NCI-H526 treated with DMSO at 0.1 percent for 48 hours (cell line): ENCODE results near the gene ASIC1.
"Not testable (repeated sequence)": the region's sequence is repeated elsewhere in the genome, so short reads cannot be mapped to it uniquely, and the experiment has no call there.

Source experiments
- DNase-seq: peaks from one replicate; lab custom pipeline; 2025; lab: John Stamatoyannopoulos, UW

The ASIC1 gene

GRCh38 chr12:50061946-50062686, 4.7 kb downstream of the ASIC1 start:
- DNase-seq, result no peak

GRCh38 chr12:50062728-50063460, 5.5 kb downstream of the ASIC1 start:
- no peak for DNase-seq

- no peak for DNase-seq
Observed at GRCh38 chr12:50065726-50066310, 8.4 kb downstream of the ASIC1 start.

- DNase-seq, result no peak
Observed at GRCh38 chr12:50066402-50066801, 9.0 kb downstream of the ASIC1 start.

GRCh38 chr12:50069069-50069468, 11.7 kb downstream of the ASIC1 start:
- no peak for DNase-seq

- DNase-seq, result no peak
Observed at GRCh38 chr12:50069539-50069938, 12.1 kb downstream of the ASIC1 start.

- peak; percentile 13 for DNase-seq
Observed at GRCh38 chr12:50070314-50071060, 13.1 kb downstream of the ASIC1 start.

- DNase-seq, result no peak
Observed at GRCh38 chr12:50072198-50072907, 15.0 kb downstream of the ASIC1 start.

- no peak for DNase-seq
Observed at GRCh38 chr12:50073206-50073605, 15.8 kb downstream of the ASIC1 start.

GRCh38 chr12:50073712-50074111, 16.3 kb downstream of the ASIC1 start:
- no peak for DNase-seq

- peak; percentile 35 for DNase-seq
Observed at GRCh38 chr12:50074936-50075807, 17.8 kb downstream of the ASIC1 start.

- DNase-seq, result no peak
Observed at GRCh38 chr12:50075808-50076170, 18.4 kb downstream of the ASIC1 start.

GRCh38 chr12:50077099-50077498, 19.7 kb downstream of the ASIC1 start:
- DNase-seq, result no peak

GRCh38 chr12:50078281-50078680, 20.9 kb downstream of the ASIC1 start:
- no peak for DNase-seq

GRCh38 chr12:50079771-50080170, 22.4 kb downstream of the ASIC1 start:
- DNase-seq, result no peak

GRCh38 chr12:50081096-50081808, 23.9 kb downstream of the ASIC1 start:
- no peak for DNase-seq

GRCh38 chr12:50082644-50083043, 25.2 kb downstream of the ASIC1 start:
- no peak for DNase-seq

- no peak for DNase-seq
Observed at GRCh38 chr12:50083301-50083700, 25.9 kb downstream of the ASIC1 start.

GRCh38 chr12:50084409-50084774, 27.0 kb downstream of the ASIC1 start:
- not testable (repeated sequence) for DNase-seq
